NB4 (cell line): Measurements from ENCODE around the gene CSAG3.

Source experiments
- MYC ChIP-seq: IDR thresholded peaks from 2 replicates; pipeline ENCODE4 v1.6.1; 2011; ENCODE audit warnings: low read depth, low read length
- POLR2A ChIP-seq: IDR thresholded peaks from 2 replicates; pipeline ENCODE4 v1.6.1; 2011; ENCODE audit warnings: mild to moderate bottlenecking; ENCODE audit not compliant: insufficient read length; ENCODE audit errors: extremely low read depth
- TF ChIP-seq, protein P1 (sequence below): IDR thresholded peaks from one replicate; pipeline ENCODE4 v1.5.1; 2012; ENCODE audit warnings: low read depth, low read length

DNA sequence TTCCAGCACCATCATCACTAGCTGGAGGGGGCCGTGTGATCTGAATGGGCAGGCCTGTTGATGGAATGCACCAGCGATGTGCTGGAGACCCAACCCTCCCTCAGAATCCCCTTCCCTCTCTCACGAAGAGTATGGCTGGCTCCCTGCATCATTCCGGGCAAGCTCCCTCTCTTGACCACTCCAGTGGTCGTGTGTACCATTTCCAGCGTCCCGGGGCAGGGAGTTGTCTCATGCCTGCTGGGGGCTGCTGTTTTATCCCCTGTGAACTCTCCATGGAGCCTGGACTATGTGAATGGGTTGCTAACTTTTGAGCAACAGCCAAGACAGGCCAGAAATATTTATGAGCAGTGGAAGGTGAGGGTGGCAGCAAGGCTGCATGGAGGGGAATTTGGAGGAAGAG is 33.6 kb upstream of the CSAG3 start:
- TF ChIP-seq, protein P1, sequence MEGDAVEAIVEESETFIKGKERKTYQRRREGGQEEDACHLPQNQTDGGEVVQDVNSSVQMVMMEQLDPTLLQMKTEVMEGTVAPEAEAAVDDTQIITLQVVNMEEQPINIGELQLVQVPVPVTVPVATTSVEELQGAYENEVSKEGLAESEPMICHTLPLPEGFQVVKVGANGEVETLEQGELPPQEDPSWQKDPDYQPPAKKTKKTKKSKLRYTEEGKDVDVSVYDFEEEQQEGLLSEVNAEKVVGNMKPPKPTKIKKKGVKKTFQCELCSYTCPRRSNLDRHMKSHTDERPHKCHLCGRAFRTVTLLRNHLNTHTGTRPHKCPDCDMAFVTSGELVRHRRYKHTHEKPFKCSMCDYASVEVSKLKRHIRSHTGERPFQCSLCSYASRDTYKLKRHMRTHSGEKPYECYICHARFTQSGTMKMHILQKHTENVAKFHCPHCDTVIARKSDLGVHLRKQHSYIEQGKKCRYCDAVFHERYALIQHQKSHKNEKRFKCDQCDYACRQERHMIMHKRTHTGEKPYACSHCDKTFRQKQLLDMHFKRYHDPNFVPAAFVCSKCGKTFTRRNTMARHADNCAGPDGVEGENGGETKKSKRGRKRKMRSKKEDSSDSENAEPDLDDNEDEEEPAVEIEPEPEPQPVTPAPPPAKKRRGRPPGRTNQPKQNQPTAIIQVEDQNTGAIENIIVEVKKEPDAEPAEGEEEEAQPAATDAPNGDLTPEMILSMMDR = no peak
- no peak for TF ChIP-seq POLR2A
- no peak for TF ChIP-seq MYC
